Fibroblast of lung (primary cell): Measurements from ENCODE around the gene FAM13C. TPM values are rescaled to one million over a fixed set of nuclear protein-coding genes. Genes with fewer than 3 reads are reported as not detected.

ENCODE experiments used
- DNase-seq, 2 donors: peaks; one replicate each; pipeline versions ENCODE4 v3.0.0 to v3.0.0-alpha.2; 2010; ENCODE audit warnings: low read depth in 2 of 2
- H2AFZ ChIP-seq: 2 replicates; pipeline ENCODE4 v1.5.1; 2012; ENCODE audit warnings: low read length, control low read depth, inconsistent platforms
- H3K27ac ChIP-seq: 2 replicates; pipeline ENCODE4 v1.5.1; 2011; ENCODE audit warnings: low read length, control low read depth; ENCODE audit not compliant: insufficient read depth
- H3K27me3 ChIP-seq: 2 replicates; pipeline ENCODE4 v1.5.1; 2011; ENCODE audit warnings: mild to moderate bottlenecking, low read length; ENCODE audit not compliant: control insufficient read depth, insufficient read depth
- H3K36me3 ChIP-seq: 2 replicates; pipeline ENCODE4 v1.5.1; 2011; ENCODE audit warnings: low read length; ENCODE audit not compliant: control insufficient read depth, insufficient read depth
- H3K4me1 ChIP-seq: 2 replicates; pipeline ENCODE4 v1.5.1; 2011; ENCODE audit warnings: low read length; ENCODE audit not compliant: control insufficient read depth, insufficient read depth; ENCODE audit errors: extremely low read depth
- H3K4me2 ChIP-seq: 2 replicates; pipeline ENCODE4 v1.5.1; 2011; ENCODE audit warnings: low read length, control low read depth; ENCODE audit not compliant: insufficient read depth; ENCODE audit errors: extremely low read depth
- H3K4me3 ChIP-seq, 4 experiments: fragments of 200-600 bp in 1 of 4; sonication (generic) in 1 of 4; replicated peaks in 1 of 4; 2 replicates each; pipeline ENCODE4 v1.5.1; 2011 to 2016; ENCODE audit warnings: low read length in 4 of 4, low read depth in 3 of 4, mild to moderate bottlenecking in 3 of 4, control low read depth in 2 of 4, inconsistent platforms in 1 of 4, mixed read lengths in 1 of 4; ENCODE audit not compliant: insufficient read depth in 1 of 4; ENCODE audit errors: control extremely low read depth in 1 of 4
- H3K79me2 ChIP-seq: 2 replicates; pipeline ENCODE4 v1.5.1; 2012; ENCODE audit warnings: mild to moderate bottlenecking, low read length, inconsistent platforms; ENCODE audit not compliant: control insufficient read depth, insufficient read depth
- H3K9ac ChIP-seq: 2 replicates; pipeline ENCODE4 v1.5.1; 2011; ENCODE audit warnings: mild to moderate bottlenecking, low read length, control low read depth; ENCODE audit not compliant: insufficient read depth
- H3K9me3 ChIP-seq: 2 replicates; pipeline ENCODE4 v1.5.1; 2012; ENCODE audit warnings: low read depth, low read length; ENCODE audit not compliant: control insufficient read depth, insufficient read depth
- H4K20me1 ChIP-seq: 2 replicates; pipeline ENCODE4 v1.5.1; 2011; ENCODE audit warnings: low read length; ENCODE audit not compliant: control insufficient read depth, insufficient read depth; ENCODE audit errors: extremely low read depth
- CTCF ChIP-seq, 2 donors: IDR thresholded peaks in 1 of 2; conservative IDR thresholded peaks in 1 of 2; 1 replicate in 1 of 2; 2 replicates in 1 of 2; pipeline ENCODE4 v1.5.1; 2011 to 2012; ENCODE audit warnings: low read length in 2 of 2, control low read depth in 1 of 2, inconsistent platforms in 1 of 2, low read depth in 1 of 2, mild to moderate bottlenecking in 1 of 2
- EZH2 ChIP-seq: IDR thresholded peaks from 2 replicates; pipeline ENCODE4 v1.5.1; 2012; ENCODE audit warnings: low read length, control low read depth, mild to moderate bottlenecking; ENCODE audit errors: missing control alignments
- polyA plus RNA-seq, 2 donors: library from polyadenylated mRNA; depleted of rRNA in 1 of 2; stranded (reverse) in 1 of 2; unstranded in 1 of 2; fragments of >200 nt; gene quantifications; 2 replicates each; pipeline ENCODE4 v1.2.1, GENCODE V29; 2011 to 2012; ENCODE audit warnings: missing spikeins in 1 of 2
- total RNA-seq: library from RNA; depleted of rRNA; stranded (reverse); fragments of >200 nt; gene quantifications from 2 replicates; pipeline ENCODE4 v1.2.1, GENCODE V29; 2014

The FAM13C gene
- total and polyA plus RNA-seq, 2 donors (not counting 1 experiment from before 2014, with no cell fraction given): 2.8 to 5.9 TPM

GRCh38 chr10:59391060-59391459 is 28.7 kb upstream of the FAM13C start:
- Histone ChIP-seq H3K4me2 (no peak overlapping the region), H3K9me3 (no peaks in the 10 kb centered on the region), H4K20me1 (no peaks in the 10 kb centered on the region), H3K27me3 (no peaks in the 10 kb centered on the region), H3K79me2 (no peaks in the 10 kb centered on the region), H3K4me3 (no peak overlapping the region), H3K4me1 (peaks cover 7% of the 10 kb centered on the region), H3K9ac (no peak overlapping the region), H2AFZ (no peak overlapping the region), H3K27ac (no peak overlapping the region), H3K36me3 (no peaks in the 10 kb centered on the region)
- no peak for DNase-seq
- no peak for TF ChIP-seq CTCF (conservative IDR thresholded peaks at IDR 0.05 in 1 of 2, IDR thresholded peaks at IDR 0.05 in 1 of 2; ENCODE audit: low read depth in 1 of 2, low read length in 2 of 2)
- TF ChIP-seq EZH2: no peak

- Histone ChIP-seq H3K4me3 (no peak overlapping the region), H4K20me1 (no peaks in the 10 kb centered on the region), H3K27ac (peak overlapping the region; percentile 56), H3K27me3 (no peaks in the 10 kb centered on the region), H2AFZ (no peak overlapping the region), H3K4me1 (peaks cover 8% of the 10 kb centered on the region), H3K36me3 (no peaks in the 10 kb centered on the region), H3K4me2 (no peak overlapping the region), H3K9ac (no peak overlapping the region), H3K79me2 (no peaks in the 10 kb centered on the region), H3K9me3 (no peaks in the 10 kb centered on the region)
- no peak for DNase-seq
- no peak for TF ChIP-seq CTCF (conservative IDR thresholded peaks at IDR 0.05 in 1 of 2, IDR thresholded peaks at IDR 0.05 in 1 of 2; ENCODE audit: low read depth in 1 of 2, low read length in 2 of 2)
- no peak for TF ChIP-seq EZH2
Measured at GRCh38 chr10:59388671-59388976, 26.3 kb upstream of the FAM13C start.

- Histone ChIP-seq H4K20me1 (no peaks in the 10 kb centered on the region), H3K4me2 (no peak overlapping the region), H3K4me1 (peaks cover 11% of the 10 kb centered on the region), H3K79me2 (no peaks in the 10 kb centered on the region), H2AFZ (no peak overlapping the region), H3K27ac (peak overlapping the region; percentile 56), H3K9ac (no peak overlapping the region), H3K4me3 (no peak overlapping the region), H3K27me3 (no peaks in the 10 kb centered on the region), H3K9me3 (no peaks in the 10 kb centered on the region), H3K36me3 (no peaks in the 10 kb centered on the region)
- no peak for TF ChIP-seq EZH2
- TF ChIP-seq CTCF (conservative IDR thresholded peaks at IDR 0.05 in 1 of 2, IDR thresholded peaks at IDR 0.05 in 1 of 2; ENCODE audit: low read depth in 1 of 2, low read length in 2 of 2): no peak
- DNase-seq: peak; percentile 96 to 99
Measured at GRCh38 chr10:59387951-59388670, 25.8 kb upstream of the FAM13C start.
